KBM-7 (cell line): ENCODE results near the gene YES1.

ENCODE experiments used
- DNase-seq: peaks from one replicate; pipeline ENCODE4 v3.0.0-alpha.2; 2015
- in situ Hi-C: fragments of 300-500 bp; cut with MboI; formaldehyde crosslinking; loops from 2 replicates; pipeline ENCODE4 v1.14.3; 2020; ENCODE audit warnings: low sequenced_read_pairs, low pct_unique_long_range_greater_than_20kb, mixed read lengths

The YES1 gene

DNA sequence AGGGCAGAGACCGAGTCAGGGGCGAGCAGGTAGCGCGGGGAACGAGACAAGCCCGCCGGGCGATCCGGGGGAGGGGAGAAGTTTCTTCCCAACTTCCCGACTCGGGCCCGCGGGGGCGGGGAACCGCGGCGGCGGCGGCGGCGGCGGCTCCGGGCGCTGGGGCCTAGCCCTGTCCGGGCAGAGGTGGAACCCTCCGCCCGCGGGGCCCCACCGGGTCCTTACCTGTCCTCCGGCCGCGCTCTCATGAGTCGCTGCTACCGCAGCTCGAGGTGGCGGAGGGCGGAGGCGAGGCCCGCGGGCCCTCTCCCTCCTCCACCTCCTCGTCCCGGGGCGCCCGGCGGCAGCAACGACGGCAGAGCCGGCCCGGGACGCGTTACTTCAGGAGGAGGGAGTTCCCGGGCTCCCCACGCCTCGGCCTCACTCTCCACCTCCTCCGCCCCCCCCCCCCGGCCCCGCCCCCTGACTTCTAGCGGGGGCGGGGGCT lies at the start of gene YES1:
Gene YES1, minus strand, starts transcription at position 351 of the 484 bp plus-strand sequence. CDS start 55,415 bp downstream, outside the sequence.
- in situ Hi-C loops: no loop called here

DNA sequence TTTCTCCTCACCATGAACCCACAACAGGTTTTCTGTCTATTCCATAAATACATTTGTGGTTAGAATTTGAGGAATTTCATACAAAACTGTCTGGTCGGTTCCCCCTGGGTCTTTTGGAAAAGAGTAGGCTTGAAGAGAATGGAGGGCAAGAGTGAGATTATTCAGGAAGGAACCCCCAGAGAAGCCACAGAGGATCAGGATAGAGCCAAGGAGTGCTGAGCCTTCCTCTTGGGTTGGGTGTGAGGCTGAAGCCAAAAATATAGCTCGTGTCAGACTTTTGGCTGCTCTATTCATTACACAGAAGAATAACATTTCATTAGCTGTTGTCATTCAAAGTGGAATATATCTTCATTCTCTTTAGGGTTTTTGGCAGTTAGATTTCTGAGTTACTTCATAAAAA lies 45.9 kb upstream of the YES1 start:
- DNase-seq: no peak
- in situ Hi-C loops: no loop called here

More for the DNA sequence above, at the start of gene YES1:
- DNase-seq: peak; percentile 83

DNA sequence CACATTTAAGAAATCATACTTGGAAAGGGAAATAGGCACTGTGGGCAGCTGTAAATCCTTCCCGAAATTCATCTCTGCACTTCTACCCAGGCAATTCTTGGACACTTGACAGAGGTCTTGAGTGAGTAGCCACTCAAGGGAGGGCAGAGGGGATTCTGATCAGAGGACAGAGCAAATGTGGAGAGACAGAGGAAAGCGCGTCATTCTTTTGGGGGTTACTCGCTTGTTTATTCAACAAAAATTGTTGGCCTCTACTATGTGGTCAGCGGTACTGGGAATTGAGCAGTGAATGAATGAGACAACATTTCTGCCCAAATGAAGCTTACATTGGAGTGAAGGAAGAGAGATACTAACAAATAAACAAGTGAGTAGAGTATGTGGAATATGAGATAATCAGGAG lies 41.4 kb upstream of the YES1 start:
- DNase-seq: no peak
- in situ Hi-C loops: no loop called here

DNA sequence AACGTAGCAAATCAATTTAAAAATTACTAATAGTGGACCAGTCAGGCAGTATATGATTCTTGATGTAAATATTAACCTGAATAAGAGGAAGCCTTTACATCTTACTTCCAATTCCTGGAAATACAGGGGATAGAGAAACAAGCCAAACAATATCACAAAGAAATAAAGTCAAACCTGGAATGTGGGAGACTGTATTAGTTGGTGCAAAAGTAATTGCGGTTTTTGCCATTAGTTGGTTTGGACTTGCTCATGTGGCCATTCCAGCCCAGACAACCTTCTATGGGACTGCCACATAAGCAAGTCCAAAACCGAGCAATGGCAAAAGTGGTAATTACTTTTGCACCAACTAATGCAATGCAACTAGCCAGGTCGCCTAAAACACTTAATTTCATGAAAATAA lies 38.9 kb upstream of the YES1 start:
- in situ Hi-C loops: no loop called here
- DNase-seq: no peak

DNA sequence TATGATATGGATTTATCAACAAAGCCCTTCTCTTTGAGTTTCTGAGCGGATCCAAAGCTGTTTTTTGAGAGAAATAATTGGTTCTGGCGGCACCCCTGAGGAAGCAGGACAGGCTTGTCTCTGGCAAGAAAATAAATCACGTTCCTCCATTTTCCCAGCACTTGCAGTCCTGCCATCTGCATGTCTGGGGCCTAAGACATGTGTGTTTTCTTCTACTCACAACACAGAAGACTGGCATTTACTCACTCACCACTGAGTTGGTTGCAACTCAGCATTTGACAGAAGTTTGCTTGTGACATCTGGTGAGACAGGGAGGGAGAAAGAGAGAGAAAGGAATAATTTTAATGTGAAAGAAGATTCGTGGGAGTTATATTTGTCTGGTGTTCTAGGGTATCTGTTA lies 37.0 kb upstream of the YES1 start:
- no peak for DNase-seq
- in situ Hi-C loops: no loop called here

DNA sequence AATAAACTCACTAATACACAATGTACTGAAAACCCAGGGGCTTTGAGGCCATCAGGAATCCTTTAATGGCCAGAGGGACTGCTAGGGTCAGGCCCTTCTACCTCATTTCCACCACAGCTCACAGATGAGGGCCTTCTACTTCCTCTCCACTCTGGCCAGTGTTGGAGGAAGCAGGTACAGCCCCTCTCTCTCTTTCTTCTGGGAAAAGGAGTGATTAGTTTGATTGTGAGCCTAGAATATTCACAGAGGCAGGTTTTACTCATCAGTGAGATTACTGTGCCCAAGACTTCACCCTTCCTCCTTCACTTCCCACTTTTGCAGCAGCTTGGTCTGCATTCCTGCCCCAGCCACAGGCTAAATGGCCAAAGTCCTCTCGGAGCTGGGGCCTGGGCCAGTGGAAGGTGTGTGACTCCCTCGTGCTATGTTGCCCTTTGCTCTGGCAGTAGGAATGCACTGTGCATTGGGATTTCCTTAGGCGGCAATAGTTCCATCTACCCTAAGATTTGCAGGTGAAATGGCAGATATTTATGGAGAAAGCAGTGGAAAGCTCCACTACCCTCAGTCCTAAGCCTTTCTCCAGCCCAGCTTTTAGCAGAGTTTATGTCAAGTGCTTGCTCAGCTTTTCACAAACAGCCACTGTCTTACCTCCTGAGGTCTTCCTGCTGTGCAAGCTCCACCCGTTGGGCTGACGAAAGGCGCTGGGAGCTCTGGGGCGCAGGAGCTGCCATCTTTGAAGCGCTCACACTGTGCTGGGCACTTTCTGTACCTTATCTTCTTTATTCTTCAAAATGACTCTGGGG lies 36.2 kb upstream of the YES1 start:
- in situ Hi-C loops: no loop called here
- DNase-seq: no peak

DNA sequence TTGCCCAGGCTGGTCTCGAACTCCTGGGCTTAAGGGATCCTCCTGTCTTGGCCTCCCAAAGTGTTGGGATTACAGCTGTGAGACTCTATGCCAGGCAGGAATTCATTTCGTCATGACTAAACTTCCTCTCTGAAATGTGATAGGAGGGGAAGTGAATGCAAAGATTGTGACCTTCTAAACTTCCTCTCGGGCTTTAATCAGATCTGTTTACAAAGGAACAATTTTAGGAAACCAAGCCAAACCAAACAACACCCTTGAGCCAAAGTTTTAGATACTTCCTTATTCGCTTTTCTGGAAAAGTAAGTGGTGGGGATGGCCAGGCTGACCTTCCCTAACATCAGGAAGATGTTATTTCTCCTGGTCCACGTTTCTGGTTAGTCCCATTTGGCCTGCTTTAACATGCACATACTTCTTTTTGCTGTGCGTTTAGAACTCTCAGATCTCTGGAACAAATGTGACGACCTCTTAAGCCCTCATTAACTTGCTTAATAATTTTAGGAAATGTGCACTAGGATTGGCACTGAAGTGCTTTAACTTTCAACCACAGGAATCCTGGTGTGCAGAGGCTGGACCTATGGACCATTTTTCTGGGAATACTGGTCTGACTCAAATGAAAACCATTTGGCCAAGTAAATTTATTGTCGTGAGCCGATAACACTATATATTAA lies 33.2 kb upstream of the YES1 start:
- in situ Hi-C loops: no loop called here
- peak; percentile 59 for DNase-seq

DNA sequence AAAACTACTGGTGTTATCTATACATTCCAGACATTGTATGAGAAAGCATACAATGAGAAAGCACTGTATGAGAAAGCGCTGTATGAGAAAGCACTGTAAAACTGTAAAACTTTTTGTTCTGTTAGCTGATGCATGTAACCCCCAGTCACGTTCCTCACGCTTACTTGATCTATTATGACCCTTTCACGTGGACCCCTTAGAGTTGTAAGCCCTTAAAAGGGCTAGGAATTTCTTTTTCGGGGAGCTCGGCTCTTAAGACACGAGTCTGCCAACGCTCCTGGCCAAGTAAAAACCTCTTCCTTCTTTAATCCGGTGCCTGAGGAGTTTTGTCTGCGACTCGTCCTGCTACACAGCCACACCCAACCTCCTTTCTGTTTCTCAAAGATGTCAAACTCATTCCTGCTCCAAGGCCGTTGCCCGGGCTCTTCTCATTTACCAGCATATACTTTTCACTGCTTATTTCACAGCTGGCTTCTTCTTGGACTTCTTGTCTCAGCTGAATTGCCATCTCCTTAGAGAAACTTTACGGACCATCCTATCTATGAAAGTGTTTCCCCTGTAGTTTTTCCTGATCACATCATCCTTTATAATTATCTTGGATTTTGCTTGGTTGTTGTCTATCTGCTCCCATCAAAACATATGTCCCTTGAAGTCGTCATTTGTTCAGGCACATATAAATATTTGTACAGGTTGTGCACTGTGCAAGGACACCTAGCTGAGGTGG lies 29.8 kb upstream of the YES1 start:
- DNase-seq: no peak
- in situ Hi-C loops: no loop called here

DNA sequence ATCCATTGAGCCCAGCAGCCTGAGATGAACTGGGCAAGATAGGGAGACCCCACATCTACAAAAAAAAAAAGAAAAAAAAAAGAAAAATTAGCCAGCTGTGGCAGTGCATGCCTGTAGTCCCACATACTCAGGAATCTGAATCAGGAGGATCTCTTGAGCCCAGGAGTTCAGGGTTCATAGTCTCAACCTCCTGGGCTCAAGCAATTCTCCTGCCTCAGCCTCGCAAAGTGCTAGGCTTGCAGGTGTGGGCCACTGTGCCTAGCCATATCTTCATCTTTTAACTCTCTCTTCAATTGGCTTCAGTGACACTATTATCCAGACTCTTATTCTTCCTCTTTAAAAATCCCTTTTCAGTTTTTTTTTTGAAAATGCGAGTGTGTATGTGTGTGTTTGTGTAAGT lies 28.5 kb upstream of the YES1 start:
- in situ Hi-C loops: no loop called here

DNA sequence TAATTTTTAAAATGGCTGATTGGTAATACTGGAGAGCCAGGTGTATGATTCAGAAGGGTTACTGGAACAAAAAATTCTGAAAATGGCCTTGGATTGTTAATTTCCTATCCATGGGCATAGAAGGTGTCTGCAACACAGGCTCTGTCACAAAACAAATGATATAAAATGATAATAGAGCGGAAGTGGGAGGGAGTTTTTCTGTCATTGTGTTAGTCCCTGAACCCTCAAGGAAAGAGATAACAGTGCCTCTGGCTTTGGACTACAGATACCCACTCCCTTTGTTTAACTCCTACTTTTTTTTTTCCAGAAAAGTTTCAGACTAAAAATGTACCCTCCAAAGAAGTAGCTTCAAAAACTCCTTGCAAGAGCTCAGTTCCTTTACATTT lies 28.0 kb upstream of the YES1 start:
- in situ Hi-C loops: no loop called here
- DNase-seq: no peak

More for the DNA sequence above, 28.5 kb upstream of the YES1 start:
- no peak for DNase-seq

DNA sequence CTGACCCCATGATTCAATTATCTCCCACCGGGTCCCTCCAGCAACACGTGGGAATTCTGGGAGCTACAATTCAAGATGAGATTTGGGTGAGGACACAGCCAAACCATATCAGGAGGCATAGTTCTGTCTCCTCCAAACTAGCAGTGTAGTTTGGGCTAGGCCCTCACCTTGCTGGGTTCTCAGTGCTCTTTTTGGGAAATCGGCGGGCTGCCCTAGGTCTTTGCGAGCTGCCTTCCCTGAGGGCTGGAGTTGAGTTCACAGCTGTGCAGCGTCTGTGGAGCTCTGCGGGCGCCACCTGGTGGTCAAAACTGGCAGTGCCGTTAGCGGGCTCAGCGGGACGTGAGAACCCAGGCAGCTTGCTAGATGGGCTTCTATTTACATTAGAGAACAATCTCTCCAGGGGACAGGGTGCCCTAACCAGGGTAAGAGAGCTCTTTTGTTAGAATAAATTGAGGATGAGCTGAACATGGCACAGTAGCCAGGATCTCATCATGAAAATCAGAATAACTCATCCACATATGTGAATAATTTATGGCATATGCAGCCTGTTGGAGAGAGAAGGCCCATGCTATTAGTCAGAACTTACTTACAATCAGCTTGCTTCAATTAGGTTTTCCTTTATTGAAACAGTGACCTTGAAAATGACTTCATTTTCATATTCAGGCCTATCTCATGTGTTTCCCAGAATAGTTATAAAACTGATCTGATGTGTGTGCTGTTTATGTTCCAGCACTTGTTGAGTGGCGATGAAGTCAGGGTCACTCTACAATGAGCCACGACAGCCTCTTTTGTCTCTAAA lies 27.4 kb upstream of the YES1 start:
- peak; percentile 90 for DNase-seq
- in situ Hi-C loops: no loop called here

DNA sequence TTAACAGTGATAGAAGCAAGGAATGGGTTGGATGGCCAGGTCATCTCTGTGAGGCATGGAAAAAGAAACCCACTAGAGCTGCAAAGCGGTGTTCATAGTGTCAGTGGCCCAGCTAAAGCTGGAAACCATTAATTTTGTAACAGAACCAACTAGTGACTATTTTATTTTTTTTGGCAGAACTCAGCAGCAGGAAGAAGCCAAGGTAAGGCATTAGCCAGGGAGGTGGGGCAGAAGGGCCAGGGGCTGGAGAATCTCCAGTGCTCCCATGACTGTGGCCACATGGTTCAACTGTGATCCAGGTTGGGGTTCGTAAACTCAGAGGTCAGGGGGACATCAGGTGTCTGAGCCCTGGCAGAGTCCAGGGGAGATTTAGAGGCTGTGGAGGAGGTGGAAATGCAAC lies 25.9 kb upstream of the YES1 start:
- no peak for DNase-seq
- in situ Hi-C loops: no loop called here

DNA sequence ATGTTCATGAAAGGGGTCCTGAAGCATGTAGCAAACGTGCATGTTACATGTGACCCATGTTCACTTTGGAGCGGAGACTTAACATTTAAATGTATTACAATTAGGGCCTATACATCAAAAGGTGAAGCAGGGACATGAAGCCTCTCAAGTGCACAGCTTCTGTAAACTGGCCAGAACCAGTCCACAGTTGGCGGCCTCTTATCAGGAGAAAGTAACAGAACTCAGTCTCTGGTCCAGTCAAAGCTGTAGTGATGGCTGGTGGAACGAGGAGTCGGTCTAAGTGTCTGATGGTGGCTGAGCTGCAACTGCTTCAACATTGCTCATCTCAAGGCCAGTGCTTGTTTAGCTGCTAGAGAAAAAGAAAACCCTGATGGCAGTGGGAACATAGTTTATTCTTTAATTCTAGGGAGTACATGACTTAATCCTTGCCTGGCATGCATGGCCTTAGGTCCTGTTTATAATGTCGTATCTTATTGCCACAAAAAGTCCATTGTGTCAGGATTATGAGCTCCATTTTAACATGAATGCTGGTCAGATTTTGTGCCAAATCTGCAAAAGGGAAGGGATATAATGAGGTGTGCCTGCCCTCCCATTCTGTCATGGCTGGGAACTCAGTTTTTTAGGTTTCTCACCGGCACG lies 22.2 kb upstream of the YES1 start:
- in situ Hi-C loops: no loop called here
- no peak for DNase-seq

DNA sequence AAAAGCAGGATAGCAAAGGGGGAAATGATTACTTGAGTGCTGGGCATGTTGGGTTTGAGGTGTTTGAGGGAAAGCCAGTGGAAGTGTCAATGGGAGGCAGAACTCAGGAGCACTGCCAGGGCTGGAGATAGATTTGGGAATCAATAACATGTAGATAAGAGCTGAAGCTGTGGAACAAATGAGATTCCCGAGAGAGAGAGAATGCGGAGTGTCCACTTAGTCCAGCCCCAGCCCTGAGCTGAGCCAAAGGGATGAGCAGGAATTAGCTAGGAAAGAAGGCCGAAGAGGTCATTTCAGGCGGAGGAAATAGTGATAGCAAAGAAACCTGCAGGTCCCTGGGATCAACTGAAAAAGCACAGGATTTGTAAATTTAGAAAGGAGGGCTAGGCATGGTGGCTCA lies 21.2 kb upstream of the YES1 start:
- DNase-seq: no peak
- in situ Hi-C loops: no loop called here

DNA sequence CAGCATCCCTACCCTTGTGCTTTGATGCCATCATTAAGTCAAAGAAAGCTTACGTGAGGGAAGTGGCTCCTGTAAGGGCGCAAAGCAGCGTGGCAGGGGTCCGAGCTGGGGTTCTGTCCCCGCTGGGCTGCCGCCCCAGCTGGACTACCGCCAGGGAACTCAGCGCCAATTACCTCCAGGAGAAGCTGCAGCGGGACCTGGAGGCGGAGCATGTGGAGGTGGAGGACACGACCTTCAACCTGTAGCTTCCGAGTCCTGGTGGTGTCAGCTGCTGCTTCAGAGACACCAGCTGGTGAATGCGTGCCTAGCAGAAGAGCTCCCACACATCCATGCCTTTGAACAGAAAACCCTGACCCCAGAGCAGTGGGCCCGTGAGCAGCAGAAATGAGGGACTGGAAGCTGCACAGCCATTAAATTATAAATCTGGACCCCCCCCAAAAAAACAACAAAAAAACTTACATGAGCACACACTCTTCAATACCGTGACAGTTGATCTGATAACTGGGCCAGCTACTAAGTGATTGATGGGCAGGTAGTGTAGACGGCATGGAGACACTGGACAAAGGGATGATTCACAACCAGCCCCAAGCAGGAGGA lies 20.1 kb upstream of the YES1 start:
- in situ Hi-C loops: no loop called here

DNA sequence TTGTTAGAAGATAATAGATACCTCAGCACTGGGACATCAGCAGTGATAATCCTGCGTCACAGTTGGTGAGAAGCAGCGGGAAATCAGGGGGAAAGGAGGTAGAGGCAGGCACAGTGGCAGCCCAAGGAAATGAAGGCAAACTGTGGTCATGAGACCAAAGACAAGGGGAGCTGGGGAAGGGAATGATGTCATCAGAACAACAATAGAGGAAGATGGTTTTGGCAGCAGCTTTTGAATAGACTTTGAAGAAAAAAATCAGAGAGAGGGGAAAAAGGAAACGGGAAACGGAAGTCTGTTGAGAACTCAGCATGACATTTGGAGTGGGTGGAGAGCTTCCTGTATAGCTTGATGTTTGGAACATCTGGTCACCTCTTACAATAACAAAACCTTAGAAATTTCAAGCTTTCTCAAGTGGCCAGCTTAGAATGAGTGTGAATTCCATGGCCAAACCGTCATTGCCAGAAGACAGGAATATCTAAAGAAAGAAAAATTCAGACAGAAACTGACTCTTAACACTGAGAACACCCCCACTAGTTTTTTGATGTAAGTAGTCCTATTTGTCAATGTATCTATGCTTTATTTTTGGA lies 18.4 kb upstream of the YES1 start:
- in situ Hi-C loops: no loop called here
- DNase-seq: peak; percentile 92

More for the DNA sequence above, 20.1 kb upstream of the YES1 start:
- peak; percentile 43 for DNase-seq

DNA sequence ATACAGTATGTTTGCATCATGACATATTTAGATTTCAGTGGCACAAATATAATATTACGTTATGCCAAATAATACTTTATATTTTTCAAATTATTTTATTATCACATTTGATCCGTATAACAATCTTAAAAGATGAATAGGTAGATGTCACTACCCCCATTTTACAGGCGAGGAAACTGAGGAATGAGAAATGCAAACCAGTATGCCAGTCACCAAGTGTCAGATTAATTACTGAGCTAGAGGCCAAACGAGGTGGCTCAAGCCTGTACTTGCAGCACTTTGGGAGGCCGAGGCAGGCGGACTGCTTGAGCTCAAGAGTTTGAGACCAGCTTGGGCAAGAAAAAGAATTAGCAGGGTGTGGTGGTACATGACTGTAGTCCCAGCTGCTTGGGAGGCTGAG lies 17.4 kb upstream of the YES1 start:
- no peak for DNase-seq
- in situ Hi-C loops: no loop called here

DNA sequence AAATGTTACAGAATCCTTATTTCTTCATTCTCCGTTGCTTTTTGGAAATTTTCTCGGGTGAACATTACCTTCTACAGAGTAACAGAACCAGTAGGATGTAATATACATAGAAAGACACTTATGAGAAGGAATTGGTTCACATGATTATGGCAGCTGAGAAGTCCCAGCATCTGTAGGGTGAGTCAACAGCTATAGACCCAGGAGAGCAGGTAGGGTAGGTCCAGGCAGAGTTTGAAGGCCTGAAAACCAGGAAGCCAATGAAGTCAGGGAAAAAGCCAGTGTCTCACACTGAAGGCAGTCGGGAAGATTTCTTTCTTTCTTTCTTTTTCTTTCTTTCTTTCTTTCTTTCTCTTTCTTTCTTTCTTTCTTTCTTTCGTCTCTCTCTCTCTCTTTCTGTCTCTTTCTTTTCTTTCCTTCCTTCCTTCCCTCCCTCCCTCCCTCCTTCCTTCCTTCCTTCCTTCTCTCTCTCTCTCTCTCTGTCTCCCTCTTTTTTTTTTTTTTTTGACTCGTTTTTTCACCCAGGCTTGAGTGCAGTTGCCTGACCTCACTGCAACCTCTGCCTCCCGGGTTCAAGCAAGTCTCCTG lies 15.1 kb upstream of the YES1 start:
- in situ Hi-C loops: no loop called here
- DNase-seq: no peak
